Measurements from ENCODE around the gene MMP15.

DNA sequence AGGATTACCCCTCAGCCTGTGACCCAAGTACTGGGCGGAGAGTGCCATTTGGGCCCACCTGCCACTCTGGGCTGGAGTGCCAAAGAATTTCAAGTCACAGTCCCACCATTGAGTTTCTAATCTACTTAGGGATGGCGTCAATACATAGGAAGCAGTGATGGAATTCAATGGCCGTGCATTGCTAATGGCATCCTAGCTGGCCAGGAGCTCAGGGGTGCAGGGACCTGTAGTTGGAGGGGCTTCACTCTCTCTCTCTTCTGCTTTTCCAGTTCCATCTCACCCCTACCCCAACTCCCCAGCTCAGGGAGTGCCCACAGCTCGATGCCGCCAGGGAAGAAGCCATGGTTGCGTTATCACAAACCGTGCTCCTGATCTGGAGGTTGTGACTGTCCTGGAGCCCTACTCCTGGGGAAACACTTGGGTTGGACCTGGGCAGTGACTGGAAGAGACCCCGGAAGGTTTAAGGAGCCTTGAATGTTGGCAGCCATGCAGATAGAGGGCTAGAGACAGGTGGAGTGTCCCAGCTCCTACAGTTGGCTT, 2.4 kb downstream of the MMP15 start:
- TF ChIP-seq, protein P1, sequence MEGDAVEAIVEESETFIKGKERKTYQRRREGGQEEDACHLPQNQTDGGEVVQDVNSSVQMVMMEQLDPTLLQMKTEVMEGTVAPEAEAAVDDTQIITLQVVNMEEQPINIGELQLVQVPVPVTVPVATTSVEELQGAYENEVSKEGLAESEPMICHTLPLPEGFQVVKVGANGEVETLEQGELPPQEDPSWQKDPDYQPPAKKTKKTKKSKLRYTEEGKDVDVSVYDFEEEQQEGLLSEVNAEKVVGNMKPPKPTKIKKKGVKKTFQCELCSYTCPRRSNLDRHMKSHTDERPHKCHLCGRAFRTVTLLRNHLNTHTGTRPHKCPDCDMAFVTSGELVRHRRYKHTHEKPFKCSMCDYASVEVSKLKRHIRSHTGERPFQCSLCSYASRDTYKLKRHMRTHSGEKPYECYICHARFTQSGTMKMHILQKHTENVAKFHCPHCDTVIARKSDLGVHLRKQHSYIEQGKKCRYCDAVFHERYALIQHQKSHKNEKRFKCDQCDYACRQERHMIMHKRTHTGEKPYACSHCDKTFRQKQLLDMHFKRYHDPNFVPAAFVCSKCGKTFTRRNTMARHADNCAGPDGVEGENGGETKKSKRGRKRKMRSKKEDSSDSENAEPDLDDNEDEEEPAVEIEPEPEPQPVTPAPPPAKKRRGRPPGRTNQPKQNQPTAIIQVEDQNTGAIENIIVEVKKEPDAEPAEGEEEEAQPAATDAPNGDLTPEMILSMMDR (IDR thresholded peaks at IDR 0.05) = no peak
- TF ChIP-seq POLR2A (IDR thresholded peaks at IDR 0.05) = no peak
